Stimulated activated CD4-positive, alpha-beta T cell treated with anti-CD3 and anti-CD28 coated beads, Interleukin-15, amount 100 ng/mL, for 1 hour (primary cell): ENCODE results near the gene DDAH2.

Experiments used
- DNase-seq, 2 donors: peaks; one replicate each; pipeline ENCODE4 v3.0.0-alpha.2; 2020; ENCODE audit warnings: low read depth in 1 of 2, low spot score in 1 of 2

Gene DDAH2

GRCh38 chr6:31728767-31729514 is at the start of gene DDAH2:
Gene DDAH2, minus strand, starts transcription at chr6:31729299. Its CDS starts 138 bp downstream, at chr6:31729161.
- no peak for DNase-seq

DNA sequence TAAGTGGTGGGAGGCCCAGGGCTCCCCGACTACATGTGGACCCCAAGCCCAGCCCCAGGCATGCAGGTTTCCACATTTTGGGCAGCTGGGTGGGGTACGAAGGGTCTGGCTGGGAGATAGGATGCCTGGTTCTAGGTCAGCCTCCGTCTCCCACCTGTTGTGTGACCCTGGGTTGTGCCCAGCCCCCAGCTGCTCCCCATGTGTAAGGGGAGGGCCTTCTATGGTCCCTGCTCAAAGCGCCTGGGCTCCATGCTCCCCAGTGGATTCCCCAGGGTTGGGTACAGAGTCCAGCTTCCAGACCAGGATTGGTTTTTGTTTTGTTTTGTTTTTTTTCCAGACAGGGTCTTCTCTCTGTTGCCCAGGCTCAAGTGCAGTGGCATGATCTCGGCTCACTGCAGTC is 49.1 kb upstream of the DDAH2 start:
- DNase-seq, result no peak

DNA sequence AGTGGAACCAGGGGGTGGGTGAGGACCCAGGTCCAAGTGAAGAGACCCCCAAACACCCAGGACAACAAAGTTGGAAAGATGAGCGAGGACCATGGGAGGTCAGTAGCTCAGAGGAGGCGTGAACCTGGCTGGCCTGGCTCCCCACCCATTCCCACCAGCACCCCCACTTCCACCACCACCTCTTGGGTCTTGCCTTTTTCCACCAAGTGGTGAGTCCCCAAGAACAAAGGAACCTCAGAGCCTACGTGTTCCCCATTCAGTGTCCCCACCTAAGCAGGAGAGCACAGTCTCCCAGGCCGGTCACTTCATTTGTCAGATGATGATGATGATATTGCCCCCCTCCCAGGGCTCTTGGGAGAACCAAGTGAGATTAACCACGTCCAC is 48.6 kb upstream of the DDAH2 start:
- no peak for DNase-seq

DNA sequence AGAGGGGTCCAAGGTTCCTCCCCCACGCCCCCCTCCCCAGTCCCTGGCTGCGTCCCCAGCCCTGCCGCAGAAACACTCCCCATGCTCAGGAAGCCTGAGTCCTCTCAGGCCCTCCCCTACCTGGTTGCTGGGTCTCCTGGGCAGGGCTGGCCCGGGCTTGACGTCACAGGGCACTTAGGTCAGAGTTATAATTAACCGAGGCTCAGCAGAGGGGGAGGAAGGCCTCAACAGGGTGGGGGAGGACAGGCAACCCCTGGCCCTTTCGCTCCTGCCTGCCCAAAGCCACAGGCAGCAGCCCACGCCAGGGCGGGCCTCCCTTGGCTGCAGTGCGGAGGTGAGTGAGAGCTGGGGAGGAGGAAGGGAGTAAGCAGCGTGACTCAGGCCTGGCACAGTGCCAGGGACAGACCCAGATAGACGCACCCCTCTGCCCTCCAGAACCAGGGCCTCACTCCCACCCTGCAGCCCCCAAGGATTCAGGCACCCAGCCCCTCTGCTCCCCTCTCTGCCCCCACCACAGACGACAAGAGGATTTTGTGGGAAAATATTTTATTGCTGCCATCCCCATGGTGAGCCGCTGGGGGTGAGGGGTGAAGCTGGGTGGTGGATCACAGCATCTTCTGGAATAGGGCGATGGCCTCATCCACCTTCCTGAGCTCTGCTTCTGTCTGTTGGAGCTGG is 48.0 kb upstream of the DDAH2 start, which contains the start of gene VWA7:
TSS of gene VWA7 (minus strand) at position 340 of the 678 bp plus-strand sequence. CDS start 549 bp downstream, outside the sequence.
- DNase-seq, result peak; percentile 35 to 70

- no peak for DNase-seq
Observed at GRCh38 chr6:31776485-31776988, 47.4 kb upstream of the DDAH2 start.

GRCh38 chr6:31775633-31776484 is 46.8 kb upstream of the DDAH2 start:
- no peak for DNase-seq

DNA sequence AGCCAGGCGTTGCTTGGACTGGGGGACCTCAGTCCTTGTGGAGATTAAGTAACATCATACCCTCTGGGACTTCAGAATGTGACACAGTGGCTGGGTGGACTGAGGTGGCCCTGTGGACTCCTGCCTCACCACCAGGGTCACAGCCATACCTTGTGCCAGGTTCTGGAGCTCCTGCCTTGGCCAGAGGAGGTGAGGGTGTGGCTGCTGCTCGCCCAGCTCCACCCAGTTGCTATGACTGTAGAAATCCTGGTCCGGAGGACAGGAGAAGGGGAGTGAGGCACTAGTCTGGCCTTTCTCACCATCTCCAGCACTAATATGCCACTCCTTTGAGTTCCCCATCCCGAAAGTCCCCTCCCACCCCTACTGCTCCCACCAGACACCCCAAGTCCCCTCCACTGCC is 46.1 kb upstream of the DDAH2 start:
- no peak for DNase-seq

GRCh38 chr6:31771992-31772358 is 42.9 kb upstream of the DDAH2 start:
- DNase-seq, result no peak

DNA sequence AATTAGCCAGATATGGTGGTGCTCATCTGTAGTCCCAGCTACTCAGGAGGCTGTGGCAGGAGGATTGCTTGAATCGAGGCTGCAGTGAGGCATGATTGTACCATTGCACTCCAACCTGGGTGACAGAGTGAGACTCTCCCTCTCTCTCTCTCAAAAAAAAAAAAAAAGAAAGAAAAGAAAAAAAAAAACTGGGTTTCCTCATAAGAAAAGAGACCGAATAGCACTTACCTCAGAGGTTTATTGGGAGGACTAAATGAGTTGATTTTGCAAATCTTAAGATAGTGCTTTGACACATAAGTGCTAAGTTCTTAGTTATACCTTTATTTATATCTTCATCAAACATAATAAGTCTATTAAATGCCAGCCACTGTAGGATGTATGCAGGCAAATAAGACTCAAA is 41.8 kb upstream of the DDAH2 start:
- DNase-seq, result no peak

DNA sequence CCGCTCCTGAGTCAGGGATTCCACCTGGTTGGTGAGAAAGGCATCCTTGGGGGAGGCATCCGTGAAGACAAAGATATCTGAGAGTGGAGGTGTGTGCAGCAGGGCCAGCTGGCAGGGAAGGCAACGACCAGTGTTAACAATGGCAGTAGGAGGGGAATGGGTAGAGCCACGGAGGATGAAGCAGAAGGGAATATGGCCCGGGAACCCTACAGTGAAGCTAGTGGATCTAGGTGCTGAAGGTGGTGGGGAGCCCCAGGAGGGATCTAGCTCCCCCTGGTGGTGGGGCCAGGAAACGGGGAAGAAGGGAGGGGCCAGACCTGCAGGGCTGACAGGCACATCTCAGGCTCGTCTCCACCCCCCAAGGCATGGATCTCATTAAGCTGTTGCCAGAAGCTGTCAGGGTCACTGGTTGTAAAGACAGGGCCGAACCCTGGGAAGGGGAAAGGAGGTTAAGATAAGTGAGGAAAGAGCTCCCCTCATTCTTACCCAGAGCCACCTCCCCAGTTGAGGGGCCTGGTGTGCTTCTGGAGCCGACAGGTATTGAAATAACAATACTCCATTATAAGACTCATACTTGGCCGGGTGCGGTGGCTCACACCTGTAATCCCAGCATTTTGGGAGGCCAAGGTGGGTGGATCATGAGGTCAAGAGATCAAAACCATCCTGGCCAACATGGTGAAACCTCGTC is 40.7 kb upstream of the DDAH2 start:
- peak; percentile 62 to 65 for DNase-seq

- no peak for DNase-seq
Observed at GRCh38 chr6:31768363-31769257, 39.5 kb upstream of the DDAH2 start.

DNA sequence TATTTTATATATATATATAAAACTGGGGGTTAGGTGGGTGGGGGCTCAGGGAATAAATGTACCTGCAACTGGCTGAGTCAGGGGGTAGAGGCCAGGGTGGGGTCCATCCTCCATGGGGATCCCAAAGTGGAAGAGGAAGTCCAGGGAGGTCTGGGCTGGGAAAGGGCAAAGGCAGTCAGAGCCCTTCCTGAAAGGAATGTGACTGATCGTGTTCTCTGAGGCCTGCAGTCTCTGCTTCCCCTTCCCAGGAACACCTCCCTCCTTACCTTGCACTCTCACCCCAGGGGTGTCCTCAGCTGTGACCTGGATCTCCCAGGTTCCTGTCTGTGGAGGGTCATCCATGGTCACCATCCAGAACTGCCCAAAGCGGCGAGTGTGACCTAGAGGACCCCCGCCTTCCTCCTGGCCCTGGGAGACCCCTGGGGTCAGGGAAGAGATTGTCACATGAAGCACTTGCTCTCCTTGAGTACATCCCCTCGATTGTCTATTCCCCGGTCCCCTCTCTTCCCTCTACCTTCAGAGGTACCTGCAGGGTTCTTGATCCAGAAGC is 38.1 kb upstream of the DDAH2 start:
- no peak for DNase-seq

DNA sequence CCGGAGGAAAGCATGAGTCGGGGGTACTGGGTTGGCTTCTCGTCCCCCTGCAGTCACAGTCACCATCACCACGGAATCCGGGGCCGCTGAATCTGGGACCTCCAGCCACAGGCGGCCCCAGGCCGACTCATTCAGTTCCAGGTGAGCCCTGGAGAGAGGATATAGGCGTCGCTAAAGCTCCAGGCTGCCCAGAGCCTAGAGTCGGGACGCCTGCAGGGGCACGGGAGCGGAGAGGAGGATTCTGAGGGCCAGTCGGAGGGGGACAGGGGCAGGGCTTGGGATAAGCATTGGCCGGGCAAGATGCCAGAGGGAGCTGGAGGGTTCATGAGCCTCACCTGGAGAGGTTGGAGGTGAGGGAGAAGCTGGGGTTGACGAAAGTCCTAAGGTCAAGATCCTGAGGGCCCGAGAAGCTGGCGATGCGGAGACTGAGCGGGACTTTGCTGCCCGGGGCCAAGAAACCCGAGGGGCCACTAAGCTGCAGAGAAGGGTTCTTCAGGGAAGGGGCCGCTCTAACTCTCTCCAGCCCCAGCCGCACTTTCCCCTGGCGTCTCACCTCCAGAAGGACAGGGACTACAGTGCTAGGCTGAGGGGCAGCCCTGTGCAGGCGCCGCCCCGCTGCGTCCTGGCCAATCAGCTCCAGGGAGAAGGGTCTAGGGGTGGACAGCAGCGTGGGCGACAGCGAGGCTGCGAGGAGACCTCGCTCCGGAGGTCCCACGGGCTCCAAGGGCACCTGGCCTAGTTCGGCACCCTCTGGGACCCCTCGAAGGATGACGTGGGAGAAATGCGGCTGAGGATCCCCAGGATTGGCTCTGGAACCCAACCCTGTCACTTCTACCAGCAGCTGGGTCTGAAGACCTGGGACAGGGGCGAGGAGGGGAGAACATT is 37.1 kb upstream of the DDAH2 start:
- no peak for DNase-seq

- DNase-seq, result no peak
Observed at GRCh38 chr6:31765559-31765909, 36.4 kb upstream of the DDAH2 start.

GRCh38 chr6:31764198-31764597 is 35.1 kb upstream of the DDAH2 start:
- DNase-seq, result no peak

GRCh38 chr6:31763619-31763940 is 34.5 kb upstream of the DDAH2 start:
- no peak for DNase-seq

DNA sequence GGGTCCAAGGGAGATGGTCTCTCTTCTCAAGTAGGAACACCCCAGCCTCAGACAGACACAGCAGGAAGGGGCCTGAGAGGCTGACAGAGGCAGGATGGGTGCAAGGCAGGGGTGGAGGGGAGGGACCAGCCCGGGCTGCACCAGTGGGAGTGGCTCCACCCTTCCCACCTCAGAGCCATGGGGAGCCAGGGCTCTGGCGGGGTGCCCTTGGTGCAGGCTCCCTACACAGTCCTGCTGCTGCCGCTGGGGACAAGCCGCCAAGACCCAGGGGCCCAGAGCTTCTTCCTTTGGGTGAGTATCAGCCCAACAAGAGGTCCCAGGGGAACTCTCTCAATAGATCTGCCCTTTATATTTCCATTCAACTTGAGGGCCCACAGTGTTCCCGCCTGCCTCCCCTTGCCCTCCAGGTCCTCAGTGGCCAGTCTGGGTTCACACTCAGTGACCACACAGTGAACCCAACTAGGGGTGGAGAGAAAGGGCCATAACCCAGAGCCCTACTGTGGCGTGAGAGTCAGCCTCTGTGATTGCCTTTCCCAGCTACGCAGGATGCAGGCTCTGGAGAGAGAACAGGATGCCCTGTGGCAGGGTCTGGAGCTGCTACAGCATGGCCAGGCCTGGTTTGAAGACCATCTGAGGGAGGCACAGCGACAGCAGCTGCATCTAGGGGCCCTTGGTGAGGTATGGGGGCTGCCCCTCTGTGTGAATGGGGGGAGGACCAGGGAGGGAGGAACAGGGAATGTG is 33.9 kb upstream of the DDAH2 start:
- DNase-seq, result no peak

GRCh38 chr6:31762356-31762755 is 33.3 kb upstream of the DDAH2 start, which contains the start of gene SAPCD1:
Gene SAPCD1, plus strand, starts transcription at chr6:31762656. Its CDS starts 399 bp downstream, at chr6:31763055.
- DNase-seq, result no peak
